GM19099 (cell line): Measurements from ENCODE around the gene SCGB1C2.

Experiments used
- POLR2A ChIP-seq: IDR thresholded peaks from 3 replicates; pipeline ENCODE4 v1.6.1; 2011; ENCODE audit warnings: low read depth; ENCODE audit not compliant: insufficient read length; ENCODE audit errors: extremely low read depth

SCGB1C2 gene

GRCh38 chr17:183021-183420 is 45.7 kb downstream of the SCGB1C2 start:
- no peak for TF ChIP-seq POLR2A

GRCh38 chr17:185445-186138 is 48.2 kb downstream of the SCGB1C2 start:
- no peak for TF ChIP-seq POLR2A

- TF ChIP-seq POLR2A, result no peak
Observed at GRCh38 chr17:187130-187529, 49.8 kb downstream of the SCGB1C2 start.
